ENCODE measurements around the gene C16orf78.
"Not testable (repeated sequence)": the region's sequence is repeated elsewhere in the genome, so short reads cannot be mapped to it uniquely, and the experiment has no call there.

Gene C16orf78

GRCh38 chr16:49356728-49357488 is 16.7 kb upstream of the C16orf78 start:
- TF ChIP-seq PATZ1 (CRISPR knock-in tag; IDR thresholded peaks at IDR 0.05; ENCODE audit: borderline replicate concordance) (no peak), ZFP30 (CRISPR knock-in tag; IDR thresholded peaks at IDR 0.05) (no peak)
- TF ChIP-seq, protein P1, sequence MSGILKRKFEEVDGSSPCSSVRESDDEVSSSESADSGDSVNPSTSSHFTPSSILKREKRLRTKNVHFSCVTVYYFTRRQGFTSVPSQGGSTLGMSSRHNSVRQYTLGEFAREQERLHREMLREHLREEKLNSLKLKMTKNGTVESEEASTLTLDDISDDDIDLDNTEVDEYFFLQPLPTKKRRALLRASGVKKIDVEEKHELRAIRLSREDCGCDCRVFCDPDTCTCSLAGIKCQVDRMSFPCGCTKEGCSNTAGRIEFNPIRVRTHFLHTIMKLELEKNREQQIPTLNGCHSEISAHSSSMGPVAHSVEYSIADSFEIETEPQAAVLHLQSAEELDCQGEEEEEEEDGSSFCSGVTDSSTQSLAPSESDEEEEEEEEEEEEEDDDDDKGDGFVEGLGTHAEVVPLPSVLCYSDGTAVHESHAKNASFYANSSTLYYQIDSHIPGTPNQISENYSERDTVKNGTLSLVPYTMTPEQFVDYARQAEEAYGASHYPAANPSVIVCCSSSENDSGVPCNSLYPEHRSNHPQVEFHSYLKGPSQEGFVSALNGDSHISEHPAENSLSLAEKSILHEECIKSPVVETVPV (CRISPR knock-in tag; IDR thresholded peaks at IDR 0.05), result no peak
- ATAC-seq, result no peak

DNA sequence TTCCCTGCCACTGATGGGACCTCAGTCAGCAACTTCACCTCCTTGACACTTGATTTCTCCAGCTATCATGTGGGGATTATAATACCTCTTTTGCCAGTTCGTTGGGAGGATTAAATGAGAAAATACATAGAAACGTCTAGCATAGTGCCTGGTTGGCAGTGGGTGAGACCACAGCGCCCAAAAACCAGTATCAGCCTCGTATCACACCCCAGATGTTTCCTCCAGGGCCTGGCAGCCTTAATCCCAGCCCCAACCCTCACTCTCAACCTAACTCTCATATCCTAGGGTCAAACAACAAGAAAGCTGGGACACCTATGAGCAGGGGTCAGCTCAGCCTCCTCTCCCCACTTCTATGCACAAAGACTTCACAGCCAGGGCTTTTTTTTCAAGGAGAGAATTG is 14.0 kb upstream of the C16orf78 start:
- ATAC-seq, result no peak
- TF ChIP-seq ZC3H10 (CRISPR knock-in tag; IDR thresholded peaks at IDR 0.05), result no peak
- TF ChIP-seq, protein P2, sequence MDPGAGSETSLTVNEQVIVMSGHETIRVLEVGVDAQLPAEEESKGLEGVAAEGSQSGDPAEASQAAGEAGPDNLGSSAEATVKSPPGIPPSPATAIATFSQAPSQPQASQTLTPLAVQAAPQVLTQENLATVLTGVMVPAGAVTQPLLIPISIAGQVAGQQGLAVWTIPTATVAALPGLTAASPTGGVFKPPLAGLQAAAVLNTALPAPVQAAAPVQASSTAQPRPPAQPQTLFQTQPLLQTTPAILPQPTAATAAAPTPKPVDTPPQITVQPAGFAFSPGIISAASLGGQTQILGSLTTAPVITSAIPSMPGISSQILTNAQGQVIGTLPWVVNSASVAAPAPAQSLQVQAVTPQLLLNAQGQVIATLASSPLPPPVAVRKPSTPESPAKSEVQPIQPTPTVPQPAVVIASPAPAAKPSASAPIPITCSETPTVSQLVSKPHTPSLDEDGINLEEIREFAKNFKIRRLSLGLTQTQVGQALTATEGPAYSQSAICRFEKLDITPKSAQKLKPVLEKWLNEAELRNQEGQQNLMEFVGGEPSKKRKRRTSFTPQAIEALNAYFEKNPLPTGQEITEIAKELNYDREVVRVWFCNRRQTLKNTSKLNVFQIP (CRISPR knock-in tag; IDR thresholded peaks at IDR 0.05; ENCODE audit: borderline replicate concordance, low read depth), result no peak
- no peak for TF ChIP-seq ISL1 (CRISPR knock-in tag; IDR thresholded peaks at IDR 0.05)

DNA sequence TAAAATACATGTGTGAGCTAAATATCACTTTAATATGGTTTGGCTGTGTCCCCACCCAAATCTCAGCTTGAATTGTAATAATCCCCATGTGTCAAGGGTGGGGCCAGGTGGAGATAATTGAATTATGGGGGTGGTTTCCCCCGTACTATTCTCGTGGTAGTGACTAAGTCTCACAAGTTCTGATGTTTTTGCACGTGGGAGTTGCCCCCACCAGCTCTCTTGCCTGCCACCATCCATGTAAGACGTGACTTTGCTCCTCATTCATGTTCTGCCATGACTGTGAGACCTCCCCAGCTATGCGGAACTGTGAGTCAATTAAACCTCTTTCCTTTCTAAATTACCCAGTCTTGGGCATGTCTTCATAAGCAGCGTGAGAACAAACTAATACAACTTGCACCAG is 11.9 kb upstream of the C16orf78 start:
- not testable (repeated sequence) for ATAC-seq

GRCh38 chr16:49362230-49362629 is 11.4 kb upstream of the C16orf78 start:
- ATAC-seq, result no peak
- no peak for TF ChIP-seq PPARA (CRISPR knock-in tag; IDR thresholded peaks at IDR 0.05; ENCODE audit: borderline replicate concordance)
- TF ChIP-seq, protein P1 (CRISPR knock-in tag; IDR thresholded peaks at IDR 0.05), result no peak
- TF ChIP-seq TOX (CRISPR knock-in tag; IDR thresholded peaks at IDR 0.05; ENCODE audit: borderline replicate concordance), result no peak
- TF ChIP-seq OSR1 (CRISPR knock-in tag; IDR thresholded peaks at IDR 0.05), result no peak
- TF ChIP-seq, protein P2 (CRISPR knock-in tag; IDR thresholded peaks at IDR 0.05; ENCODE audit: borderline replicate concordance, low read depth), result no peak
- no peak for TF ChIP-seq ZNF8 (CRISPR knock-in tag; IDR thresholded peaks at IDR 0.05)
- TF ChIP-seq ESRRG (CRISPR knock-in tag; IDR thresholded peaks at IDR 0.05), result no peak
- TF ChIP-seq ZFP3 (CRISPR knock-in tag; IDR thresholded peaks at IDR 0.05), result no peak
- TF ChIP-seq ARNTL (CRISPR knock-in tag; IDR thresholded peaks at IDR 0.05; ENCODE audit: borderline replicate concordance, low read depth), result no peak
- TF ChIP-seq SNAI2 (CRISPR knock-in tag; IDR thresholded peaks at IDR 0.05), result no peak
- no peak for TF ChIP-seq ZNF70 (CRISPR knock-in tag; IDR thresholded peaks at IDR 0.05)
- TF ChIP-seq ZNF565 (CRISPR knock-in tag; conservative IDR thresholded peaks at IDR 0.05; ENCODE audit: low read depth), result no peak
- TF ChIP-seq CREB5 (CRISPR knock-in tag; IDR thresholded peaks at IDR 0.05; ENCODE audit: low read depth), result no peak
- TF ChIP-seq PATZ1 (CRISPR knock-in tag; IDR thresholded peaks at IDR 0.05; ENCODE audit: borderline replicate concordance), result no peak
- TF ChIP-seq TCF4 (CRISPR knock-in tag; IDR thresholded peaks at IDR 0.05; ENCODE audit: borderline replicate concordance), result no peak
- TF ChIP-seq ZC3H10 (CRISPR knock-in tag; IDR thresholded peaks at IDR 0.05), result no peak
- TF ChIP-seq GLIS3 (CRISPR knock-in tag; IDR thresholded peaks at IDR 0.05), result no peak
